Measurements from ENCODE around the gene SFRP4.

Gene SFRP4

GRCh38 chr7:37925620-37926019 is 9.0 kb upstream of the SFRP4 start:
- DNase-seq (ENCODE audit: low read depth in 4 of 4, low spot score in 1 of 4), result no peak

- no peak for DNase-seq (ENCODE audit: low read depth in 4 of 4, low spot score in 1 of 4)
Measured at GRCh38 chr7:37924491-37925041, 7.9 kb upstream of the SFRP4 start.

GRCh38 chr7:37923996-37924395 is 7.4 kb upstream of the SFRP4 start:
- no peak for DNase-seq (ENCODE audit: low read depth in 4 of 4, low spot score in 1 of 4)

GRCh38 chr7:37921876-37922275 is 5.3 kb upstream of the SFRP4 start:
- no peak for DNase-seq (ENCODE audit: low read depth in 4 of 4, low spot score in 1 of 4)

GRCh38 chr7:37920849-37921805 is 4.5 kb upstream of the SFRP4 start:
- no peak for DNase-seq (ENCODE audit: low read depth in 4 of 4, low spot score in 1 of 4)

GRCh38 chr7:37920305-37920848 is 3.8 kb upstream of the SFRP4 start, which contains the start of gene EPDR1:
EPDR1 (plus strand) TSS chr7:37920640; CDS start chr7:37920940, 300 bp downstream.
- no peak for DNase-seq (ENCODE audit: low read depth in 4 of 4, low spot score in 1 of 4)

- DNase-seq (ENCODE audit: low read depth in 4 of 4, low spot score in 1 of 4), result no peak
Measured at GRCh38 chr7:37918526-37918925, 1.9 kb upstream of the SFRP4 start.

- DNase-seq (ENCODE audit: low read depth in 4 of 4, low spot score in 1 of 4), result no peak
Measured at GRCh38 chr7:37916017-37916672, 472 bp downstream of the SFRP4 start.

GRCh38 chr7:37915438-37915837 is 1.2 kb downstream of the SFRP4 start:
- DNase-seq (ENCODE audit: low read depth in 4 of 4, low spot score in 1 of 4), result no peak

GRCh38 chr7:37912756-37913155 is 3.9 kb downstream of the SFRP4 start:
- DNase-seq (ENCODE audit: low read depth in 4 of 4, low spot score in 1 of 4), result no peak

- no peak for DNase-seq (ENCODE audit: low read depth in 4 of 4, low spot score in 1 of 4)
Measured at GRCh38 chr7:37908221-37908788, 8.3 kb downstream of the SFRP4 start.

GRCh38 chr7:37901890-37902524 is 14.6 kb downstream of the SFRP4 start:
- DNase-seq (ENCODE audit: low read depth in 4 of 4, low spot score in 1 of 4), result no peak

- no peak for DNase-seq (ENCODE audit: low read depth in 4 of 4, low spot score in 1 of 4)
Measured at GRCh38 chr7:37901236-37901827, 15.3 kb downstream of the SFRP4 start.

GRCh38 chr7:37899712-37900247 is 16.8 kb downstream of the SFRP4 start:
- no peak for DNase-seq (ENCODE audit: low read depth in 4 of 4, low spot score in 1 of 4)

GRCh38 chr7:37894671-37895070 is 21.9 kb downstream of the SFRP4 start:
- DNase-seq (ENCODE audit: low read depth in 4 of 4, low spot score in 1 of 4), result no peak

GRCh38 chr7:37893359-37893758 is 23.3 kb downstream of the SFRP4 start:
- DNase-seq (ENCODE audit: low read depth in 4 of 4, low spot score in 1 of 4), result no peak

- no peak for DNase-seq (ENCODE audit: low read depth in 4 of 4, low spot score in 1 of 4)
Measured at GRCh38 chr7:37882086-37882485, 34.5 kb downstream of the SFRP4 start.
